ENCODE measurements around the gene CA10. TPM values are rescaled to one million over a fixed set of nuclear protein-coding genes. Genes with fewer than 3 reads are reported as not detected.

Gene CA10
- total RNA-seq, 1 experiment from 2014 or later: not detected

DNA sequence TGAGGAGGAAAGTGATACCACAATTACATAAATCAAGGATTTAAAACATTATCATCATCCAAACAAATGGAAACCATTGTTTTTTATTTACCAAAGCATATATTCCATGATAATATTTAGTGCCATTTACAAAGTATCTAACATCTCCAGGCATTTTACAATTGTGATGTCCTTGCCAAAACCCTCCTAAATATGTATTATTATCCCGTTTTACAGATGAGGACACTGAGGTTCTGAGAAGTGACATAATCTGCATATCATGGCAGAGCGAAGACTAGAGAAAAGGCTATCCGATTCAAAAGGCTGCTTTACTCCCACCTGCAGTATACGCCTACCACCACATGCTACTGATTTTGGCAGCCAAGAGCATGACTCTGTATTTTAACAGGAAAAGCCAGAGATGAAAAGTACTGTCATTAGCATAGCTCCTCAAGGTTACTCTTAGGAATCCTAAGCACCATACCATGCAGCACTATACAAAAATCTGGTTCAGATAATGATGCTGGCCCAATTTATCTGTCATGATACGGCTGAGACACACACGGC, 301.4 kb downstream of the CA10 start:
- H3K27ac ChIP-seq: no peak overlapping the region

DNA sequence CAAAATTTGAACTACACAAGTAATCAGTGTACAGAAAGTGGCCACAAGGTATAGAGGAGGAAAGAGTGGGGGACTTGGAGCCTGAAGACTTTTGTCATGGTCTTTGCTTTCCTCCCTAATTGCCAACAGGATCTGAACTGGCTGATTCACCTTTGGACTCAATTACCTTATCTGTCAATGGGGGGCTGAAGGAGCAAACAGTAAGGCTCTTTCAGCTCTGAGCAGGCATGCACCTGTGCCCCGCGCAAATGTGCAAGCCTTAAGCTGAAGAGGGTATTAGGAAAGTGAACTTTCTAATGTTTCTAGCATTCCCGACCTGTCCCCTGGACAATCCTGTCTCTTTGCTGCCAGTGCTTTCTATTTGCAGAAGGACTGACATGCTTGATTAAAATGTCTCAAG, 302.7 kb downstream of the CA10 start:
- Histone ChIP-seq H3K9me3 (replicated peaks) (no peaks in the 10 kb centered on the region), H3K4me1 (no peaks in the 10 kb centered on the region), H3K4me3 (no peak overlapping the region), H3K27ac (no peak overlapping the region), H3K36me3 (no peaks in the 10 kb centered on the region), H3K27me3 (no peaks in the 10 kb centered on the region)
- DNase-seq: no peak

More for the DNA sequence above, 301.4 kb downstream of the CA10 start:
- Histone ChIP-seq H3K27me3 (no peaks in the 10 kb centered on the region), H3K4me1 (no peaks in the 10 kb centered on the region), H3K4me3 (no peak overlapping the region), H3K36me3 (no peaks in the 10 kb centered on the region), H3K9me3 (replicated peaks) (no peaks in the 10 kb centered on the region)
- DNase-seq: no peak

DNA sequence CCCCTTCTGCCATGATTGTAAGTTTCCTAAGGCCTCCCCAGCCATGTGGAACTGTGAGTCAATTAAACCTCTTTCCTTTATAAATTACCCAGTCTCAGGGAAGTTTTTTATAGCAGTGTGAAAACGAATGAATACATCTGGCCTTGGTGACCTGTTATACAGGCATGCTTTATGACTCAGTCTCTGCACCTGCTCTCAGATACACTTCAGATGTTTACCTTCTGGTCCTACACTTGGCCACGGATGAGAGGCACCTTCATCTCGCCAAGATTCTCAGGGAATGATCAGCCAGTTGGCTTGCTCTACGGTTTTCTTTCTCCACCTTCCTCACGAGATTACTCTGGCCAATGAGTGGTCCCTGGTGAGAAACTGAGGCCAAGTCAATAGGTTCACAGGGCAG, 304.7 kb downstream of the CA10 start:
- DNase-seq: no peak
- Histone ChIP-seq H3K36me3 (no peaks in the 10 kb centered on the region), H3K27ac (no peak overlapping the region), H3K4me3 (no peak overlapping the region), H3K4me1 (no peaks in the 10 kb centered on the region), H3K27me3 (no peaks in the 10 kb centered on the region), H3K9me3 (replicated peaks) (no peaks in the 10 kb centered on the region)

DNA sequence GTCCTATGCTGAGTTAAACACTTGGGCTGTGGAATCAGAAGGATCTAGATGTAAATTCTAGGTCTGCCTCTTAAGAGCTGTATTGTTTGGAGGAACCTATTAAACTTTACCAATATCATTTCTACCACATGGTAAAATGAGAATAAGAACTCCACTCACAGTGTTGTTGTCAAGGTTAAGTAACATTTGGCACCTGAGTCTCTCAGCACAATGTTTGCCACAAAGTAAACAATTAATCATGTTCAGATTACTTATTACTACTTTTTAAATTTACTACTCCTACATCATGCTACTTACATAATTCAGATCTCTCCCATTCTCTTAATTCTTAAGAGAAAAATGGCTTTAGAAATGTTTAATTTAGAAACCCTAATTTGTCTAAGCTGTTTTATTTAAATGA, 305.9 kb downstream of the CA10 start:
- no peak for DNase-seq
- Histone ChIP-seq H3K9me3 (replicated peaks) (no peaks in the 10 kb centered on the region), H3K36me3 (no peaks in the 10 kb centered on the region), H3K27ac (no peak overlapping the region), H3K27me3 (no peaks in the 10 kb centered on the region), H3K4me3 (no peak overlapping the region), H3K4me1 (no peaks in the 10 kb centered on the region)

DNA sequence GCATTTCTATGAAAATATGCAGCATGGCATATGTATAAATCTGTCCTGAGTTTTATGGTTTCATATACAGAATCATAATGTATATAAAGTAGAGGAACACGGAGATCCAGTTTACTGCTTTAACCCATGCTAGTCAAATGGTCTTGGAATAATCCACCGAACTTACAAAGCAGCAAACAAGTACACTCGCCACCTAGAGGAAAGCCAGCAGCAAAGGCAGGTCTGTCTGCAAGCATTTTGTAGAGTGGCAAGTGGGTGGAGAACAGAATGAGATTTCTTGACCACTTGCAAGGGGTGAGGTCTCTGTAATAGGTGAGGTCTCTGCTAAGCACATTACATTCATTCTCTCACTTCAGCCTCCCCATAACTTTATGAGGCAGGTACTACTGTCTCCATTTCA, 308.3 kb downstream of the CA10 start:
- DNase-seq: no peak
- no peak overlapping the region for H3K4me3 ChIP-seq
- H3K9me3 ChIP-seq (replicated peaks): no peaks in the 10 kb centered on the region
- H3K27ac ChIP-seq: no peak overlapping the region
- H3K36me3 ChIP-seq: no peaks in the 10 kb centered on the region
- H3K4me1 ChIP-seq: no peaks in the 10 kb centered on the region
- no peaks in the 10 kb centered on the region for H3K27me3 ChIP-seq

DNA sequence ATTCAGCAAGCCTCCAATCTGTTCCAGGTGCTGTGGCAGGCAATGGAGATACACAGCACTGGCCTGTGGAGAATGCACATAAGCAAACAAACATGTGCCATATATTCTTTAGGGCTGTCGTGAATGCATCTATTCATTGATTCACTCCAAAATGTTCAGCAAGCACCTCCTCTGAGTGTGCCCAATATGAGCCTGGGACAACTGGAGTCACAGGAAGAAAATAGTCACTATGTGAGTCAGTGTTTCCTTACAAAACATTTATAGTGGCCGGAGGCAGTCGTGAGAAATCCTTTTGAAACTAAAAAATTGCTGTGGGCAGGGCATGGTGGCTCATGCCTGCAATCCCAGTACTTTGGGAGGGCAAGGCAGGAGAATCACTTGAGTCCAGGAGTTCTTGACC, 310.1 kb downstream of the CA10 start:
- no peaks in the 10 kb centered on the region for H3K27me3 ChIP-seq
- H3K4me3 ChIP-seq: no peak overlapping the region
- H3K27ac ChIP-seq: no peak overlapping the region
- H3K4me1 ChIP-seq: no peaks in the 10 kb centered on the region
- DNase-seq: no peak
- H3K36me3 ChIP-seq: no peaks in the 10 kb centered on the region
- H3K9me3 ChIP-seq (replicated peaks): no peaks in the 10 kb centered on the region

DNA sequence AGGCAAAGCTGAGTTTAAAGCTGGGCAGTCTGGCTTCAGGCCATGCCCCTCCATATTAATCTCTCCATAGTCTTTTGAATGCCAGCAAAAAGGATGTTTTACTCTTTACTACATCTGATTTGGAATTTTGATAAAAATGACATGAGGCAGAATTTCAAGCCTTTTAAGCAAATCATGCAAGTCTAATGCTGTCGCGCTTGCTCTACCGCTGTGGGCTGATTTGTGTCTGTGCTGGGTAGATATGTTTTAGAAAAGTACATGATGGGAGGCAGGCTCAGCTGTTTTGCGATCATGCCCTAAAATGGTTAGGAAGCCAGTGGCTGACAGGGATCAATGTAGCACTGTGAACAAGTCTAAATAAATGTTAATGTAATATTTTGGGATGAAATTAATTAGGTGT, 311.9 kb downstream of the CA10 start:
- Histone ChIP-seq H3K36me3 (no peaks in the 10 kb centered on the region), H3K4me3 (no peak overlapping the region), H3K27me3 (no peaks in the 10 kb centered on the region), H3K4me1 (no peaks in the 10 kb centered on the region), H3K27ac (no peak overlapping the region), H3K9me3 (replicated peaks) (no peaks in the 10 kb centered on the region)
- DNase-seq: no peak

DNA sequence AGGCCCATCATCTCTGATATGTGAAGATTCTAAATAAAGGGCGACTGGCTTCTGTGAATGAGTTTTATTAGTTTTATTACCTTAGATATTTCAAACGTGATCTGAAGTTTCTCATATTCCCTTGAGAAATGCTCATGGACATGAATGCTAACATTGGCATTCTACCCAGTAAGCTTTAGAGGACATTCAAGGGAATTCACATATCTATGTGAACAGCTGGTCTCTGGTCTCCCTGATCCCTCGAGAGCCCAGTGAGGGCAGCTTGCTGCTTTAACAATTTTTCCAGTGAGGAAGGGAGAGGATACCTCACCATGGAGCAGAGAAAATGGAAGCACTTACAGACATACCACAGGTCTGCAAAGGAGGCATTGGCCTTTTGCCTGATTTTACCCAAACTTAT, 312.7 kb downstream of the CA10 start:
- DNase-seq: no peak
- no peaks in the 10 kb centered on the region for H3K4me1 ChIP-seq
- no peaks in the 10 kb centered on the region for H3K27me3 ChIP-seq

DNA sequence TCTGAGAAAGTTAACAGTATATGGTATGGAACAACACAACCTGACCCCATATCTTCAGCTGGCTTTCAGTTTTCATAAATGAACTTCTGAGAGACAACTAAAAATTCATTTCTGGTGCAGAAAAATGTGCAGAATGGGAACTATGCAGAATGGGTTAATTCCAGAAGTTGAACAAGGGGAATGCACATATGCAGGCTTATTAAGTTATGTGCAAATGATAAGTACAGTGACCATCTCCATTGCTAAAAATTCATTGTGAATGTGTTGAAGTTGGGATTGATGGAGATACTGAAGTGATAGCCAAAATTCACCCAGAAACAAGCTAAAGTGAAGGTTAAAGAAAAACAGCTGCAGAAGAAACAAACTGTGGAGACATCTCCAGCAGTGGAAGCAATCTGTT, 315.8 kb downstream of the CA10 start:
- Histone ChIP-seq H3K4me3 (no peak overlapping the region), H3K4me1 (no peaks in the 10 kb centered on the region), H3K36me3 (no peaks in the 10 kb centered on the region), H3K9me3 (replicated peaks) (no peaks in the 10 kb centered on the region), H3K27ac (no peak overlapping the region), H3K27me3 (no peaks in the 10 kb centered on the region)
- no peak for DNase-seq

More for the DNA sequence above, 312.7 kb downstream of the CA10 start:
- H3K36me3 ChIP-seq: no peaks in the 10 kb centered on the region
- H3K27ac ChIP-seq: no peak overlapping the region
- no peaks in the 10 kb centered on the region for H3K9me3 ChIP-seq (replicated peaks)
- no peak overlapping the region for H3K4me3 ChIP-seq

DNA sequence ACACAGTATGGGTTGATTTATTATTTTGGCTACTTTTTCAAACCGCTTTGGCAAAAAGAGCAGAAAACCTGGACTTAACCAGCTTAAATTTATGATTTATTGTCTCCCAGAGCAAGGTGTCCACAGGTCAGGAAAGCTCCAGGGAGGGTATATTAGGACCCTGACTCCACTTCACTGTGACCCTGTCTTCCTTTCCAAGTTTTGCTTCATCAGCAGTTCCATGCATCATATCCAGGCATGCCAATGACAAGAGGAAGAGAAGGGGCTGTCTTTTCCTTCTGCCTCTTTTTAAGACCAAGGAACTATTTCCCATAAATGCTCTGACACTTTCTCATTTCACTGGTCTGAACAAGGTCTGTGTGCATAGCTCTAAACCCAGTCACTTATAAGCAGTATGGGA, 316.8 kb downstream of the CA10 start:
- H3K27ac ChIP-seq: no peak overlapping the region
- H3K9me3 ChIP-seq (replicated peaks): no peaks in the 10 kb centered on the region
- H3K27me3 ChIP-seq: no peaks in the 10 kb centered on the region
- no peaks in the 10 kb centered on the region for H3K36me3 ChIP-seq
- no peak overlapping the region for H3K4me3 ChIP-seq
- no peak for DNase-seq
- no peaks in the 10 kb centered on the region for H3K4me1 ChIP-seq

DNA sequence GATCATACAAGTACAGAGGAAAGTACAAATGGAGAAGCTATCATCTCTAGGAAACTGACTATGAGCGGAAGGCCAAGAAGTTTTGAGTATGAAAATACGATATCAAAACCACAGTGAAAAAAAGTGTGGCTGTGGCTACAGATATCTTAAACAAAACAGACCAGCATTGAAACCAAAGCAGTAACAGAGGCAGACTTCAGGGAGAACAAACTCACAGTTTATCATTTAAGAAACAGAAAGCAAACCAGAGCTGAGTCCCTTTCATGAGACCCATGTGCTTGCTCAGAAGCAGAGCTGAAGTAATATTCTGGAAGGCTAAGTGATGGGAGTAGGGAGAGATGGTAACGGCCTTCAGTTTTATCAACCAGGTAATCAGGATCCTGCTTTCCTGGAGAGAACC, 317.8 kb downstream of the CA10 start:
- no peaks in the 10 kb centered on the region for H3K9me3 ChIP-seq (replicated peaks)
- H3K4me3 ChIP-seq: no peak overlapping the region
- H3K36me3 ChIP-seq: no peaks in the 10 kb centered on the region
- DNase-seq: no peak
- no peak overlapping the region for H3K27ac ChIP-seq
- no peaks in the 10 kb centered on the region for H3K4me1 ChIP-seq
- no peaks in the 10 kb centered on the region for H3K27me3 ChIP-seq

DNA sequence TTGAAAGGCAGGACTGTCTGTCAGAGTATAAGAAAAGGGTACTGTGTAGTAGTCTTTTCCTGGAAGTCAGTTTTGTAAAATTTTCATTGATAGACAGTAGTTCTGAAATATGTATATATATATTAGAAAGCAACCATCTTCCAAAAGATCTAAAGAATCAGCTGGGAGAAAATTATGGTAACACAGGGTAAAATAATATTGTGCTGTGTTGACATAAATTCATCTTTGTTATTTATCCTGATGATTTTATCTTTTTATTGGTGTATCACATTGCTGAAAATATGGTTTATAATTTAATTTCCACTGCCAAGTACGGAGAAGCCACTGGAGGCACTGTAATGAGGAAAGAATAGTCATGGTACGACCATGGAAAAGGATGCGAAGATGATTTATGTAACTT, 324.9 kb downstream of the CA10 start:
- H3K9me3 ChIP-seq (replicated peaks): no peaks in the 10 kb centered on the region
- H3K27me3 ChIP-seq: no peaks in the 10 kb centered on the region
- no peak for DNase-seq
- no peak overlapping the region for H3K4me3 ChIP-seq
- no peak overlapping the region for H3K27ac ChIP-seq
- H3K36me3 ChIP-seq: no peaks in the 10 kb centered on the region
- no peaks in the 10 kb centered on the region for H3K4me1 ChIP-seq

DNA sequence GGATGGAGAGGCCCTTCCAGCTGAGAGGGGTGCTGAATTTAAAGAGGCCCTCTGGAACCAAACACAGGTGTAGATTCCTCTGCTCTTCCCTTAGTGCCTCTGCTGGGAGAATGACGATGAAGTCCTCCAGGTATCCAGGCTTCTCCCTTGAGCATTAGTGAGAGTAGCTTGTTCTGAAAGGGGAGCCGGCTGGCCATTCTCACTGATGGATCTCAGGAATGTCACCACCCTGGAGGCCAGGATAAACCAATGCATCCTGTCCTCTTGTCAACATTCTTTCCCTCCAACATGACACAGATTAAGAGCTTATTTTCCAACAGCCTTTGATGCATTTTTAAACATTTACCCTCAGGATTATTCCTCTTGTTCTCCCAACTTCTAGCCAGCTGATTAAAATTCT, 325.5 kb downstream of the CA10 start:
- Histone ChIP-seq H3K27ac (no peak overlapping the region), H3K36me3 (no peaks in the 10 kb centered on the region), H3K4me3 (no peak overlapping the region), H3K4me1 (no peaks in the 10 kb centered on the region), H3K9me3 (replicated peaks) (no peaks in the 10 kb centered on the region), H3K27me3 (no peaks in the 10 kb centered on the region)
- no peak for DNase-seq

DNA sequence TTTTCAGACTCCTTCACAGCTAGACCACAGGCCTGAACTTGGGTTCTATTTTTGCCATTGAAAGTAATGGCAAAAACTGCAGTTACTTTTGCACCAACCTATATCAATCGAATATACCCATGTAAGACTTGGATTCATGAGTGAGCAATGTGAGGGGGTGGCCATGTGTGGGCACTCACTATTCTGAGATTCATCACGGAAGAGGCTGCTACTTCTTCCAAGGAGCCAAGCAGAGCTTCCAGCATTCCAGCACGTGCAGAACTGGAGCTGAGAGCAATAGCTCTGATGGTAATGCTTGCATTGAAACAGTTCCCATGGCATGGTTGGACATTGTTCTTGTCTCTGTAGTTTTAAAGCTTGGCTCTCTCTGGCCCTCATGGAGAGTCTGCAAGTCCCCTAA, 327.6 kb downstream of the CA10 start:
- H3K4me1 ChIP-seq: no peaks in the 10 kb centered on the region
- no peaks in the 10 kb centered on the region for H3K9me3 ChIP-seq (replicated peaks)
- H3K27me3 ChIP-seq: no peaks in the 10 kb centered on the region
- no peak overlapping the region for H3K4me3 ChIP-seq
- H3K36me3 ChIP-seq: no peaks in the 10 kb centered on the region
- DNase-seq: no peak
- no peak overlapping the region for H3K27ac ChIP-seq

DNA sequence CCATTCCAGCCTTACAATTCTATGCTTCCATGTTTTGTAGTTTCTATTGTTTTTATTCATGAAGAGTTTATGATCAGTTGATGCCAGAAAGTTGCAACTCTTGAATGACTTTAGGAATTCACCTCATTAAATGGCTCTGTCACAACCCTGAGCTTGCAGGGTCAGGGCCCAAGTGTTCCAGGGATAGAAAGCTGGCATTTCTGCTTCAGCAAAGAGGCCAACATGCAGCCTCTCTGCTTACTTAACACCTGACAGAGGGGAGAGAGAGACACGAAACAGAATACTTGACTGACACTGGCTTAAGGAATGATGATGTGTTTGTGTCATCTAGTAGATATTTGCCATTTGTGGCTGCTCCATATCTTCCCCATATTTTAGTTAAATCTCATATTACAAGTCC, 328.1 kb downstream of the CA10 start:
- Histone ChIP-seq H3K27me3 (no peaks in the 10 kb centered on the region), H3K27ac (no peak overlapping the region), H3K9me3 (replicated peaks) (no peaks in the 10 kb centered on the region), H3K36me3 (no peaks in the 10 kb centered on the region), H3K4me3 (no peak overlapping the region), H3K4me1 (no peaks in the 10 kb centered on the region)
- no peak for DNase-seq

DNA sequence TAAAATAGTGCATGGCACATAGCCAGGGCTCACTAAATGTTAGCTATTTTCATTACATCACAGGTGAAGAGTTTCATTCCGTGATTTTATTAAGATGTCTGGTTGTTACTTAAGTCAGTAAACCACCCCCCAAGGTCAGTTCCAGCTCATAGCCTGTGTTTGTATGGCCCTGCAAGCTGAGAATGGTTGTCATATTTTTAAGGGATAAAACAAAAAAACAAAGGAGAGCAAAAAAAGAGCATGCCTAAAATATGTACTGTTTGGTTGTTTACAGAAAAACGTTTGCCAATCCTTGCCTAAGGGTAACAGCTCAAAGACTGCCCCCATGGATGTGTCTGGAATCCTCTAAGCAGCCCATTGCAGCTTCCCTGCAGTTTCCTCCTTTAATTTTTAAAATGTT, 329.6 kb downstream of the CA10 start:
- Histone ChIP-seq H3K9me3 (replicated peaks) (no peaks in the 10 kb centered on the region), H3K27ac (no peak overlapping the region), H3K27me3 (no peaks in the 10 kb centered on the region), H3K36me3 (no peaks in the 10 kb centered on the region), H3K4me1 (no peaks in the 10 kb centered on the region), H3K4me3 (no peak overlapping the region)
- no peak for DNase-seq

DNA sequence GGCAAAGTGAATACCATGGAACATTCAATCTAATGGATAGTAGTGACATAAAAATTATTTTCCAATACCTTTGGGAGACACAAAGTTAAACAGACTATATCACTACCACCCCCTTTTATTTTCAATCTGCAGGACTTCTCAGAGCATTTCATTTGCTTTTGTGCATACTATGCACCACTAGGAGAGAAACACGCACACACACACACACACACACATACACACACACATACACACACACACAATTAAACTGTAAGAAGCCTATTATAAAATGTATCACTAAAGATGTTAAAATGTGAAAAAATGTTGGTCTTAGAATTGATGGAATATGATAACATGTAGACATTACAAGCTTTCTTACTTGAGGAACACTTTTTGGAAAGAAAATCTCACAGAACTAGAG, 331.4 kb downstream of the CA10 start:
- no peaks in the 10 kb centered on the region for H3K4me1 ChIP-seq
- no peaks in the 10 kb centered on the region for H3K36me3 ChIP-seq
- no peaks in the 10 kb centered on the region for H3K27me3 ChIP-seq
- no peak overlapping the region for H3K4me3 ChIP-seq
- DNase-seq: no peak
- no peaks in the 10 kb centered on the region for H3K9me3 ChIP-seq (replicated peaks)
- no peak overlapping the region for H3K27ac ChIP-seq

Measured in SJCRH30 (cell line).